Gastrocnemius medialis (tissue), 4 donors: ENCODE measurements around the gene ITPR1. TPM values are rescaled to one million over a fixed set of nuclear protein-coding genes. Genes with fewer than 3 reads are reported as not detected.

Source experiments
- ATAC-seq, 2 donors: fragments of 150-250 bp; one replicate each; pipeline ENCODE4 v1.9.1; 2016
- DNase-seq, 2 donors: peaks; one replicate each; pipeline ENCODE4 v3.0.0-alpha.2; 2019
- H3K27ac ChIP-seq, 4 donors: fragments of 200-600 bp; sonication (generic); 1 replicate in 1 of 4; 2 replicates in 3 of 4; pipeline ENCODE4 v1.5.1; 2016 to 2018; ENCODE audit warnings: mild to moderate bottlenecking in 2 of 4, moderate library complexity in 1 of 4
- H3K27me3 ChIP-seq, 3 donors: fragments of 200-600 bp; sonication (generic) in 2 of 3; 1 replicate in 1 of 3; 2 replicates in 2 of 3; pipeline versions ENCODE4 v1.5.1 to v1.6.0; 2016 to 2019; ENCODE audit warnings: mild to moderate bottlenecking in 1 of 3, moderate library complexity in 1 of 3
- H3K36me3 ChIP-seq, 2 donors: fragments of 200-600 bp; sonication (generic) in 1 of 2; one replicate each; pipeline ENCODE4 v1.5.1; 2017 to 2018
- H3K4me1 ChIP-seq, 2 donors: fragments of 200-600 bp; sonication (generic) in 1 of 2; one replicate each; pipeline ENCODE4 v1.5.1; 2016 to 2017; ENCODE audit warnings: mild to moderate bottlenecking in 2 of 2
- H3K4me3 ChIP-seq, 4 donors: fragments of 200-600 bp; sonication (generic) in 3 of 4; 1 replicate in 1 of 4; 2 replicates in 3 of 4; pipeline ENCODE4 v1.5.1; 2016 to 2019; ENCODE audit warnings: mild to moderate bottlenecking in 2 of 4
- H3K9me3 ChIP-seq, 3 donors: fragments of 200-600 bp; sonication (generic) in 2 of 3; 1 replicate in 1 of 3; 2 replicates in 2 of 3; pipeline ENCODE4 v1.5.1; 2016 to 2019
- POLR2A ChIP-seq, 2 donors: fragments of 450-650 bp; IDR thresholded peaks; one replicate each; pipeline ENCODE4 v1.6.1; 2017; ENCODE audit warnings: antibody characterized with exemption in 2 of 2, mild to moderate bottlenecking in 2 of 2, moderate library complexity in 2 of 2
- in situ Hi-C, 4 donors: fragments of 200-750 bp; cut with MboI; loops; one replicate each; pipeline versions ENCODE4 v1.15.0 to v1.8.0; 2017; ENCODE audit warnings: low sequenced_read_pairs in 4 of 4
- intact Hi-C: fragments of 100-400 bp; cut with DNase I; formaldehyde crosslinking; loops from one replicate; pipeline ENCODE4 v1.15.1; 2023; ENCODE audit warnings: low total_unique reads
- total RNA-seq, 4 donors: library from RNA; depleted of rRNA; stranded (reverse); fragments of >200 nt; gene quantifications; one replicate each; pipeline versions ENCODE4 v1.1.0 to v1.2.3, GENCODE V29; 2016
- TF ChIP-seq, protein P1 (sequence below), 5 experiments: fragments of 450-650 bp in 3 of 5; fragments of 200-600 bp in 2 of 5; sonication (generic) in 2 of 5; IDR thresholded peaks in 4 of 5; conservative IDR thresholded peaks in 1 of 5; 1 replicate in 4 of 5; 2 replicates in 1 of 5; pipeline ENCODE4 v1.5.1; 2016 to 2019; ENCODE audit warnings: antibody characterized with exemption in 5 of 5, mild to moderate bottlenecking in 3 of 5, moderate library complexity in 3 of 5

ITPR1 gene
- total RNA-seq, 4 donors from 2014 or later, result 5.5 to 21.7 (median 11.3) TPM

DNA sequence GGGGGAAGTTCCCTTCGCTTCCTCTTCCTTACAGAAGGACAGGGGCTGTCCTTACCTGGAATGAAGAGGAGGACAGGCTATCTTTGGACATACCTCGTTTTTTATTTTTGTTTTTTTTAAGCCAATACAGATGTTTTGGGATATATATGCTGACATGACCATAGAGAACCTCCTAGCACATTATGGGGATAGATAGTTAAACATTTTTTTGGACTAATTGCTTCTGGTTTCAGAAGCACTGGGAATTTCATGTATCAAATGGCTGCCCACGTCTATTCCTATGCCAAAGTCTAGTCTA is 247.9 kb downstream of the ITPR1 start:
- no peak for TF ChIP-seq POLR2A (IDR thresholded peaks at IDR 0.05)
- TF ChIP-seq, protein P1, sequence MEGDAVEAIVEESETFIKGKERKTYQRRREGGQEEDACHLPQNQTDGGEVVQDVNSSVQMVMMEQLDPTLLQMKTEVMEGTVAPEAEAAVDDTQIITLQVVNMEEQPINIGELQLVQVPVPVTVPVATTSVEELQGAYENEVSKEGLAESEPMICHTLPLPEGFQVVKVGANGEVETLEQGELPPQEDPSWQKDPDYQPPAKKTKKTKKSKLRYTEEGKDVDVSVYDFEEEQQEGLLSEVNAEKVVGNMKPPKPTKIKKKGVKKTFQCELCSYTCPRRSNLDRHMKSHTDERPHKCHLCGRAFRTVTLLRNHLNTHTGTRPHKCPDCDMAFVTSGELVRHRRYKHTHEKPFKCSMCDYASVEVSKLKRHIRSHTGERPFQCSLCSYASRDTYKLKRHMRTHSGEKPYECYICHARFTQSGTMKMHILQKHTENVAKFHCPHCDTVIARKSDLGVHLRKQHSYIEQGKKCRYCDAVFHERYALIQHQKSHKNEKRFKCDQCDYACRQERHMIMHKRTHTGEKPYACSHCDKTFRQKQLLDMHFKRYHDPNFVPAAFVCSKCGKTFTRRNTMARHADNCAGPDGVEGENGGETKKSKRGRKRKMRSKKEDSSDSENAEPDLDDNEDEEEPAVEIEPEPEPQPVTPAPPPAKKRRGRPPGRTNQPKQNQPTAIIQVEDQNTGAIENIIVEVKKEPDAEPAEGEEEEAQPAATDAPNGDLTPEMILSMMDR (IDR thresholded peaks at IDR 0.05 in 4 of 5, conservative IDR thresholded peaks at IDR 0.05 in 1 of 5), result no peak
- Histone ChIP-seq H3K9me3 (no peaks in the 10 kb centered on the region), H3K27ac (peak overlapping the region; percentile 73 to 83 (median 79)), H3K36me3 (no peaks in the 10 kb centered on the region), H3K27me3 (no peaks in the 10 kb centered on the region), H3K4me3 (peak overlapping the region in 1 of 4 donors; percentile 2), H3K4me1 (peaks cover 20 to 26% of the 10 kb centered on the region in 2 donors)
- no peak for ATAC-seq
- no peak for DNase-seq
- intact Hi-C loops, result loop anchor here (5.0 to 10.0 kb wide), 2 partner anchors 86 to 454 kb away; no protein-coding TSS in a partner anchor
- in situ Hi-C loops, result no loop called here

- peak in 1 of 2 donors; percentile 50 for TF ChIP-seq POLR2A (IDR thresholded peaks at IDR 0.05)
- TF ChIP-seq, protein P1 (IDR thresholded peaks at IDR 0.05 in 4 of 5, conservative IDR thresholded peaks at IDR 0.05 in 1 of 5), result no peak
Measured at GRCh38 chr3:4741404-4742307, 248.5 kb downstream of the ITPR1 start.

DNA sequence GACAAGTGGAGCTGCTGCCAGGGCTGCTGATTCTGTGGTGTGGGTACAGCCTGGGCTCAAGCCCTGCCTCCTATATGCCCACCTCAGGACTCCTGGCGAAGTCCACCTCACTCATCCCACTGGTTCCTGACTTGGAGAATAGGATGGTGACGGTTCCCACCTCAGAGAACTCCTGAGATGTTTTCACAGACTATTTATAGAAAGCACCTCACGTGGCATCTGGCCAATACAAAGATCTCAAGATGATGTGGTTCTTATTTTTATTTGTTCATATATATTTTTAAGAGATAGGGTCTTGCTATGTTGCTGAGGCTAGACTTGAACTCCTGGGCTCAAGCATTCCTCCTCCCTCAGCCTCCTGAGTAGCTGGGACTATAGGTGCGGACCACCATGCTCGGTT is 249.2 kb downstream of the ITPR1 start:
- Histone ChIP-seq H3K36me3 (no peaks in the 10 kb centered on the region), H3K9me3 (no peaks in the 10 kb centered on the region), H3K4me1 (peaks cover 18 to 32% of the 10 kb centered on the region in 2 donors), H3K27ac (peak overlapping the region; percentile 73 to 83 (median 79)), H3K27me3 (no peaks in the 10 kb centered on the region), H3K4me3 (no peak overlapping the region)
- intact Hi-C loops, result loop anchor here (5.0 to 10.0 kb wide), 2 partner anchors 85 to 452 kb away; no protein-coding TSS in a partner anchor
- ATAC-seq, result no peak
- in situ Hi-C loops, result no loop called here
- DNase-seq, result no peak
- TF ChIP-seq POLR2A (IDR thresholded peaks at IDR 0.05), result no peak
- TF ChIP-seq, protein P1 (IDR thresholded peaks at IDR 0.05 in 4 of 5, conservative IDR thresholded peaks at IDR 0.05 in 1 of 5), result no peak

More at GRCh38 chr3:4741404-4742307, 248.5 kb downstream of the ITPR1 start:
- in situ Hi-C loops (no loop called here), intact Hi-C loops (loop anchor here (5.0 to 10.0 kb wide), 2 partner anchors 86 to 453 kb away; no protein-coding TSS in a partner anchor)
- peak overlapping the region in 1 of 4 donors; percentile 2 for H3K4me3 ChIP-seq
- H3K9me3 ChIP-seq, result no peaks in the 10 kb centered on the region
- peaks cover 23 to 32% of the 10 kb centered on the region in 2 donors for H3K4me1 ChIP-seq
- ATAC-seq (peak; percentile 99), DNase-seq (peak; percentile 60 to 76)
- no peaks in the 10 kb centered on the region for H3K36me3 ChIP-seq
- no peaks in the 10 kb centered on the region for H3K27me3 ChIP-seq
- peak overlapping the region; percentile 73 to 83 (median 79) for H3K27ac ChIP-seq

DNA sequence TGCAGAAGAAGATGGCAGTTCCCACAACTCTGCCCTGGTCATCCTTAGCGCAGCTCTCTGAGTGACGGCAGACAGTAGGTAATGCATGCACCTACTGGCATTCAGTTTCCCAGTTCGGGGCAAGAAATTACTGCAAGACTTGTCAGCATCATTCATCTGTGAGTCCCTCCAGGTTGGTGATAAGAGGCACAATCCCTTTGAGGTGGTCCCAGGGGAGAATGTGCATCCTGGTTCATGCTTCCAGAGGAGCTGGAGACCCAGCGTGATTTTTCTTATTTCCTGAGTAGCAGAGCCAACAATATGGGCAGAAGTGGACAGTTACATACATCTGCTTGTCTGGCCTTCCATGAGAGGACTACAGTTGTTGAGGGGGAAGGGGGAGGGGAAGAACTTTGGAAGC is 250.2 kb downstream of the ITPR1 start:
- no peaks in the 10 kb centered on the region for H3K9me3 ChIP-seq
- peak overlapping the region in 2 of 4 donors; percentile 76 to 83 for H3K27ac ChIP-seq
- in situ Hi-C loops (no loop called here), intact Hi-C loops (loop anchor here (5.0 to 10.0 kb wide), 2 partner anchors 84 to 451 kb away; no protein-coding TSS in a partner anchor)
- no peak for TF ChIP-seq POLR2A (IDR thresholded peaks at IDR 0.05)
- TF ChIP-seq, protein P1 (IDR thresholded peaks at IDR 0.05 in 4 of 5, conservative IDR thresholded peaks at IDR 0.05 in 1 of 5), result no peak
- H3K36me3 ChIP-seq, result no peaks in the 10 kb centered on the region
- H3K27me3 ChIP-seq, result no peaks in the 10 kb centered on the region
- DNase-seq (no peak), ATAC-seq (no peak)
- H3K4me3 ChIP-seq, result no peak overlapping the region
- peaks cover 23 to 39% of the 10 kb centered on the region in 2 donors for H3K4me1 ChIP-seq
